H1 (cell line): ENCODE measurements around the gene EFNA3. TPM values are rescaled to one million over a fixed set of nuclear protein-coding genes. Genes with fewer than 3 reads are reported as not detected.

Experiments
- CTCF ChIA-PET: fragments of 300-600 bp; sonication (Branson Sonifier 250); formaldehyde crosslinking; loops from one replicate; lab custom pipeline; 2021; ENCODE audit not compliant: partially characterized antibody; lab: Charles Lee
- POLR2A ChIA-PET: fragments of 300-600 bp; sonication (Branson Sonifier 250); formaldehyde crosslinking; loops from one replicate; lab custom pipeline; 2021; ENCODE audit warnings: inconsistent platforms; ENCODE audit not compliant: partially characterized antibody; lab: Charles Lee
- DNase-seq, 2 experiments: peaks; one replicate each; pipeline versions ENCODE4 v3.0.0 to v3.0.0-alpha.2; 2010 to 2022; ENCODE audit warnings: low spot score in 2 of 2, low read depth in 1 of 2, mixed read lengths in 1 of 2
- FAIRE-seq: peaks from 2 replicates; lab custom pipeline; 2011; peaks lifted over from hg19 to GRCh38; lab: Jason Lieb, UNC
- H2AFZ ChIP-seq: 2 replicates; pipeline ENCODE4 v1.8.1; 2012; ENCODE audit warnings: low read length, inconsistent platforms
- H2AK5ac ChIP-seq: 2 replicates; pipeline ENCODE4 v1.6.1; 2013; ENCODE audit warnings: low read depth, low read length
- H2BK120ac ChIP-seq: replicated peaks from 2 replicates; pipeline ENCODE3; 2013; ENCODE audit warnings: low read depth, low read length, inconsistent platforms
- H2BK12ac ChIP-seq: 2 replicates; pipeline ENCODE4 v1.6.1; 2013; ENCODE audit warnings: low read depth, low read length
- H2BK15ac ChIP-seq: 2 replicates; pipeline ENCODE4 v1.6.1; 2013; ENCODE audit warnings: low read length
- H2BK20ac ChIP-seq: 2 replicates; pipeline ENCODE4 v1.6.1; 2013; ENCODE audit warnings: low read length
- H2BK5ac ChIP-seq: 2 replicates; pipeline ENCODE4 v1.6.1; 2013; ENCODE audit warnings: low read depth, low read length
- H3K14ac ChIP-seq: 2 replicates; pipeline ENCODE4 v1.6.1; 2013; ENCODE audit warnings: inconsistent platforms; ENCODE audit not compliant: insufficient read length
- H3K18ac ChIP-seq: 2 replicates; pipeline ENCODE4 v1.6.1; 2013; ENCODE audit warnings: low read length; ENCODE audit errors: extremely low read depth
- H3K23ac ChIP-seq: 2 replicates; pipeline ENCODE4 v1.6.1; 2013; ENCODE audit warnings: inconsistent platforms; ENCODE audit not compliant: insufficient read length
- H3K23me2 ChIP-seq: 2 replicates; pipeline ENCODE4 v1.6.1; 2013; ENCODE audit warnings: low read depth, low read length
- H3K27ac ChIP-seq: 2 replicates; pipeline ENCODE4 v1.6.1; 2011; ENCODE audit warnings: low read depth, low read length, inconsistent platforms
- H3K27me3 ChIP-seq, 4 experiments: replicated peaks in 1 of 4; 1 replicate in 1 of 4; 2 replicates in 3 of 4; pipeline versions ENCODE4 v1.6.1 to v1.8.1; 2011 to 2013; ENCODE audit warnings: low read length in 3 of 4, mild to moderate bottlenecking in 3 of 4, inconsistent platforms in 2 of 4, mixed read lengths in 2 of 4, moderate library complexity in 1 of 4; ENCODE audit not compliant: control insufficient read depth in 3 of 4, insufficient read depth in 3 of 4; ENCODE audit errors: extremely low read depth in 1 of 4
- H3K36me3 ChIP-seq, 4 experiments: 2 replicates each; pipeline versions ENCODE4 v1.6.1 to v1.8.1; 2011 to 2013; ENCODE audit warnings: mild to moderate bottlenecking in 4 of 4, low read length in 3 of 4, moderate library complexity in 2 of 4, control low read depth in 1 of 4, inconsistent platforms in 1 of 4; ENCODE audit not compliant: insufficient read depth in 4 of 4, control insufficient read depth in 2 of 4
- H3K4ac ChIP-seq: replicated peaks from 2 replicates; pipeline ENCODE3; 2013; ENCODE audit warnings: low read length, low read depth, mixed read lengths, inconsistent platforms; ENCODE audit not compliant: insufficient read length
- H3K4me1 ChIP-seq, 4 experiments: replicated peaks in 1 of 4; 1 replicate in 1 of 4; 2 replicates in 3 of 4; pipeline versions ENCODE4 v1.6.1 to v1.8.1; 2011 to 2013; ENCODE audit warnings: low read length in 3 of 4, inconsistent platforms in 2 of 4, mixed read lengths in 1 of 4; ENCODE audit not compliant: insufficient read depth in 4 of 4, control insufficient read depth in 3 of 4
- H3K4me2 ChIP-seq, 2 experiments: 2 replicates each; pipeline versions ENCODE4 v1.6.1 to v1.8.1; 2011 to 2013; ENCODE audit warnings: low read depth in 2 of 2, low read length in 2 of 2, control low read depth in 1 of 2, inconsistent platforms in 1 of 2, mild to moderate bottlenecking in 1 of 2; ENCODE audit not compliant: insufficient read depth in 1 of 2
- H3K4me3 ChIP-seq, 4 experiments: fragments of 200-600, 300-600 bp in 1 of 4; sonication (generic), shearing (Covaris generic), sonication (Bioruptor Twin) in 1 of 4; 2 replicates each; pipeline versions ENCODE4 v1.5.1 to v1.8.1; 2011 to 2016; ENCODE audit warnings: low read length in 4 of 4, low read depth in 3 of 4, control low read depth in 2 of 4, inconsistent platforms in 2 of 4, mild to moderate bottlenecking in 2 of 4, mixed read lengths in 1 of 4, moderate library complexity in 1 of 4; ENCODE audit not compliant: insufficient read depth in 2 of 4; ENCODE audit errors: extremely low read depth in 1 of 4
- H3K56ac ChIP-seq: replicated peaks from 2 replicates; pipeline ENCODE3; 2013; ENCODE audit warnings: low read depth, mild to moderate bottlenecking, mixed read lengths, low read length, inconsistent platforms; ENCODE audit not compliant: insufficient read length
- H3K79me1 ChIP-seq: 2 replicates; pipeline ENCODE4 v1.6.1; 2013; ENCODE audit warnings: low read depth, low read length, control low read depth
- H3K79me2 ChIP-seq, 2 experiments: 2 replicates each; pipeline versions ENCODE4 v1.6.1 to v1.8.1; 2012 to 2013; ENCODE audit warnings: low read length in 2 of 2, mild to moderate bottlenecking in 2 of 2, inconsistent platforms in 1 of 2; ENCODE audit not compliant: insufficient read depth in 2 of 2, control insufficient read depth in 1 of 2
- H3K9ac ChIP-seq, 4 experiments: replicated peaks in 1 of 4; 1 replicate in 1 of 4; 2 replicates in 3 of 4; pipeline versions ENCODE4 v1.6.1 to v1.8.1; 2011 to 2013; ENCODE audit warnings: low read depth in 3 of 4, low read length in 3 of 4, control low read depth in 2 of 4, mild to moderate bottlenecking in 2 of 4, moderate library complexity in 2 of 4, inconsistent platforms in 1 of 4; ENCODE audit errors: extremely low read depth in 1 of 4
- H3K9me3 ChIP-seq, 2 experiments: 2 replicates each; pipeline versions ENCODE4 v1.6.1 to v1.8.1; 2012 to 2013; ENCODE audit warnings: mild to moderate bottlenecking in 2 of 2, moderate library complexity in 2 of 2, control low read depth in 1 of 2, inconsistent platforms in 1 of 2, low read depth in 1 of 2, low read length in 1 of 2, mixed read lengths in 1 of 2; ENCODE audit not compliant: insufficient read depth in 2 of 2
- H4K20me1 ChIP-seq, 2 experiments: replicated peaks in 1 of 2; 2 replicates each; pipeline versions ENCODE3 to v1.8.1; 2011 to 2013; ENCODE audit warnings: inconsistent platforms in 2 of 2, low read length in 2 of 2, mild to moderate bottlenecking in 1 of 2; ENCODE audit not compliant: insufficient read depth in 2 of 2, control insufficient read depth in 1 of 2
- H4K5ac ChIP-seq: 2 replicates; pipeline ENCODE4 v1.6.1; 2013; ENCODE audit warnings: low read length, low read depth, mixed read lengths, inconsistent platforms; ENCODE audit not compliant: insufficient read length
- H4K8ac ChIP-seq: 2 replicates; pipeline ENCODE4 v1.8.0; 2013; ENCODE audit warnings: mild to moderate bottlenecking, moderate library complexity, low read length, inconsistent platforms; ENCODE audit not compliant: insufficient read depth; ENCODE audit errors: extremely low read depth
- H4K91ac ChIP-seq: replicated peaks from 2 replicates; pipeline ENCODE3; 2013; ENCODE audit warnings: low read length, mixed read lengths, inconsistent platforms; ENCODE audit not compliant: insufficient read length
- CHD1 ChIP-seq: IDR thresholded peaks from 2 replicates; pipeline ENCODE4 v1.6.1; 2012; ENCODE audit warnings: low read depth, low read length, improper control_type of control experiment
- MAFK ChIP-seq: IDR thresholded peaks from 2 replicates; pipeline ENCODE4 v1.6.1; 2012; ENCODE audit warnings: low read depth, mild to moderate bottlenecking, improper control_type of control experiment, low read length
- RAD21 ChIP-seq, 2 experiments: IDR thresholded peaks in 1 of 2; conservative IDR thresholded peaks in 1 of 2; 2 replicates each; pipeline ENCODE4 v1.6.1; 2011; ENCODE audit warnings: low read depth in 2 of 2, low read length in 2 of 2, improper control_type of control experiment in 1 of 2, inconsistent platforms in 1 of 2, mild to moderate bottlenecking in 1 of 2, moderate library complexity in 1 of 2
- RFX5 ChIP-seq: IDR thresholded peaks from 2 replicates; pipeline ENCODE4 v1.6.1; 2011; ENCODE audit warnings: low read depth, low read length, improper control_type of control experiment, borderline replicate concordance
- RXRA ChIP-seq: IDR thresholded peaks from 2 replicates; pipeline ENCODE4 v1.6.1; 2011; ENCODE audit warnings: low read depth, mild to moderate bottlenecking, low read length, moderate library complexity; ENCODE audit not compliant: insufficient read depth
- SAP30 ChIP-seq: fragments of 300-600 bp; sonication (generic); IDR thresholded peaks from 2 replicates; pipeline ENCODE4 v1.7.1; 2012; ENCODE audit warnings: low read length, moderate library complexity, mild to moderate bottlenecking, inconsistent platforms; ENCODE audit not compliant: insufficient read depth, insufficient replicate concordance
- SUZ12 ChIP-seq: fragments of 200-600 bp; sonication (generic); IDR thresholded peaks from 2 replicates; pipeline ENCODE4 v1.6.1; 2012; ENCODE audit warnings: mild to moderate bottlenecking, inconsistent platforms, low read length, moderate library complexity, mixed read lengths
- TEAD4 ChIP-seq: IDR thresholded peaks from 2 replicates; pipeline ENCODE4 v1.6.1; 2012; ENCODE audit warnings: low read depth, low read length, inconsistent platforms, mixed read lengths
- WGBS, 2 experiments: shearing (Covaris generic) in 1 of 2; methylation state at CpG; one replicate each; pipeline versions ENCODE4 v1.1.6 to v1.1.7; 2013 to 2015; ENCODE audit warnings: low lambda C conversion rate in 2 of 2, mixed read lengths in 2 of 2, inconsistent platforms in 1 of 2, low coverage in 1 of 2, missing lambda C conversion rate in 1 of 2; ENCODE audit not compliant: insufficient replicate concordance in 2 of 2, insufficient coverage in 1 of 2, insufficient read length in 1 of 2; ENCODE audit errors: extremely low coverage in 1 of 2, missing lambda C conversion rate in 1 of 2; 5-methylcytosine and 5-hydroxymethylcytosine counted together
- polyA plus RNA-seq, 7 experiments: library from polyadenylated mRNA; depleted of rRNA in 3 of 7; stranded (reverse) in 5 of 7; unstranded in 2 of 7; fragments of >200 nt in 5 of 7; fragments of 200-250 nt in 2 of 7; gene quantifications; 1 replicate in 5 of 7; 2 replicates in 1 of 7; 4 replicates in 1 of 7; pipeline versions ENCODE4 v1.2.1 to v1.2.3, GENCODE V29; 2011 to 2013; ENCODE audit warnings: missing spikeins in 2 of 7, mixed read lengths in 2 of 7
- total RNA-seq: library from RNA; stranded (reverse); fragmentation: NEBNext Ultra II Directional; extraction: Animal tissue kit (Norgen Biotek cat#: 25700); gene quantifications from 2 replicates; pipeline ENCODE4 v1.2.1, GENCODE V29; 2021
- TF ChIP-seq, protein P1 (sequence below): IDR thresholded peaks from 2 replicates; pipeline ENCODE4 v1.6.1; 2012; ENCODE audit warnings: inconsistent platforms

Gene EFNA3
- total and polyA plus RNA-seq, 2 of the 8 experiments (the other 6 are each of a cell fraction or from before 2014, with no cell fraction given) = 10.8 to 13.8 TPM

- Histone ChIP-seq H2BK20ac (peak within 1 kb of the TSS; percentile 66; the same call in 1 of the 2 replicates), H2BK5ac (no peak within 1 kb of the TSS; the same call in 1 of the 2 replicates), H4K5ac (no peak within 1 kb of the TSS), H3K36me3 (peaks cover 0 to 4% (median under 1%) of the 10 kb centered on the region in 4 experiments; a peak in 1 of 8 replicates), H3K56ac (no peak within 1 kb of the TSS), H3K4me1 (peaks cover 16 to 58% (median 40%) of the 10 kb centered on the region in 4 experiments), H3K27ac (no peak within 1 kb of the TSS), H2BK12ac (peak within 1 kb of the TSS; percentile 87; the same call in 1 of the 2 replicates), H3K18ac (peak within 1 kb of the TSS; percentile 78), H3K27me3 (peaks cover 33 to 50% (median 45%) of the 10 kb centered on the region in 4 experiments), H3K23ac (no peak within 1 kb of the TSS), H3K79me1 (no peaks in the 10 kb centered on the region), H3K4me2 (peak within 1 kb of the TSS; percentile 94 to 97), H3K23me2 (peaks cover 28% of the 10 kb centered on the region), H2BK15ac (0 out of 2 replicates have a peak within 1 kb of the TSS, but pooled peaks have one; percentile 53), H3K9ac (peak within 1 kb of the TSS in 1 of 4 experiments; percentile 2; a peak in 1 of 7 replicates), H3K79me2 (no peaks in the 10 kb centered on the region), H3K4ac (peak within 1 kb of the TSS; percentile 50), H2AFZ (peak within 1 kb of the TSS; percentile 77; the same call in 1 of the 2 replicates), H3K14ac (no peak within 1 kb of the TSS), H4K8ac (no peak within 1 kb of the TSS; the same call in 1 of the 2 replicates), H4K20me1 (no peaks in the 10 kb centered on the region), H2AK5ac (peak within 1 kb of the TSS; percentile 56; the same call in 1 of the 2 replicates), H4K91ac (peak within 1 kb of the TSS; percentile 41), H3K4me3 (peak within 1 kb of the TSS; percentile 45 to 71 (median 64)), H3K9me3 (no peaks in the 10 kb centered on the region), H2BK120ac (no peak within 1 kb of the TSS)
- DNase-seq (peak in 1 of 2 experiments; percentile 63), FAIRE-seq (no peak)
- 3% methylated on average over 42 of the region's 76 CpGs; no CpG with 5 or more reads in 1 of the 2 experiments for WGBS, 2 experiments
- ChIA-PET CTCF (interaction anchor here (0.7 to 14.2 kb wide), 7 partner anchors 12 to 279 kb away, joined by 3 to 187 read pairs (median 27); partner anchors contain the start of genes KRTCAP2 and TRIM46), POLR2A (interaction anchor here (1.0 to 2.4 kb wide), 5 partner anchors 8 to 63 kb away, joined by 3 to 14 read pairs (median 5); partner anchors contain the start of gene SLC50A1)
- TF ChIP-seq CHD1 (no peak), TEAD4 (no peak), SUZ12 (no peak; the same call in none of the 2 replicates), RFX5 (no peak), RAD21 (IDR thresholded peaks at IDR 0.05 in 1 of 2, conservative IDR thresholded peaks at IDR 0.05 in 1 of 2; ENCODE audit: low read depth in 2 of 2, low read length in 2 of 2) (no peak), RXRA (no peak), MAFK (no peak), SAP30 (peak; percentile 79)
- TF ChIP-seq, protein P1, sequence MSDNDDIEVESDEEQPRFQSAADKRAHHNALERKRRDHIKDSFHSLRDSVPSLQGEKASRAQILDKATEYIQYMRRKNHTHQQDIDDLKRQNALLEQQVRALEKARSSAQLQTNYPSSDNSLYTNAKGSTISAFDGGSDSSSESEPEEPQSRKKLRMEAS = peak; percentile 57; the same call in 1 of the 2 replicates
Observed at GRCh38 chr1:155127105-155127966, 48.7 kb downstream of the EFNA3 start, which contains the start of gene EFNA1. Gene EFNA1 (plus strand): TSS chr1:155127876. CDS start chr1:155127978, 102 bp downstream.
